Measurements from ENCODE around the gene ZRANB1.

- TF ChIP-seq CTCF (IDR thresholded peaks at IDR 0.05) (no peak), ZFX (IDR thresholded peaks at IDR 0.05; ENCODE audit: borderline replicate concordance) (no peak)
Measured at GRCh38 chr10:124942317-124943169, 620 bp downstream of the ZRANB1 start.

Data from 22Rv1 (cell line).